Loucy (cell line): ENCODE data around the gene TMEM33.

Source experiments
- EZH2phosphoT487 ChIP-seq: fragments of 200-600 bp; IDR thresholded peaks from 2 replicates; pipeline ENCODE4 v1.6.1; 2018; ENCODE audit warnings: antibody characterized with exemption, mild to moderate bottlenecking, moderate library complexity, borderline replicate concordance
- TF ChIP-seq, protein P1 (sequence below): fragments of 200-600 bp; sonication (generic); conservative IDR thresholded peaks from 2 replicates; pipeline ENCODE4 v1.5.1; 2014; ENCODE audit warnings: mild to moderate bottlenecking, antibody characterized with exemption, low read length

DNA sequence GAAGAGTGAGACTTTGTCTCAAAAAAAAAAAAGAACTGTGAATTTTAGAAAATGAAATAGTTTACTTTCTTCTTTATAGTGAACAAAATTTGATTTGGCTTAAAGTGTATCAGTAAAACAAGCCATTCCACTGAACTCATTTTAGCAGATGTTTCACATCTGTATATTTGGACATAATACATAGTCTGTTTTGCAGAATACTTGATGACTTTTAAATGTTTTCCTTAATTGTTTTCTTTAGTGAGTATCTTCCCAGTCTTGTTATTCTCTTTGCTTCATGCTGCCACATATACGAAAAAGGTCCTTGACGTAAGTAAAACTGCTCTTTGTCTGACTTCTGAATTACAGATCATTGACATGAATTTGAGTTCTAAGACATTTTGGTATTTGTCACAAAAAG, 8.3 kb downstream of the TMEM33 start:
- TF ChIP-seq, protein P1, sequence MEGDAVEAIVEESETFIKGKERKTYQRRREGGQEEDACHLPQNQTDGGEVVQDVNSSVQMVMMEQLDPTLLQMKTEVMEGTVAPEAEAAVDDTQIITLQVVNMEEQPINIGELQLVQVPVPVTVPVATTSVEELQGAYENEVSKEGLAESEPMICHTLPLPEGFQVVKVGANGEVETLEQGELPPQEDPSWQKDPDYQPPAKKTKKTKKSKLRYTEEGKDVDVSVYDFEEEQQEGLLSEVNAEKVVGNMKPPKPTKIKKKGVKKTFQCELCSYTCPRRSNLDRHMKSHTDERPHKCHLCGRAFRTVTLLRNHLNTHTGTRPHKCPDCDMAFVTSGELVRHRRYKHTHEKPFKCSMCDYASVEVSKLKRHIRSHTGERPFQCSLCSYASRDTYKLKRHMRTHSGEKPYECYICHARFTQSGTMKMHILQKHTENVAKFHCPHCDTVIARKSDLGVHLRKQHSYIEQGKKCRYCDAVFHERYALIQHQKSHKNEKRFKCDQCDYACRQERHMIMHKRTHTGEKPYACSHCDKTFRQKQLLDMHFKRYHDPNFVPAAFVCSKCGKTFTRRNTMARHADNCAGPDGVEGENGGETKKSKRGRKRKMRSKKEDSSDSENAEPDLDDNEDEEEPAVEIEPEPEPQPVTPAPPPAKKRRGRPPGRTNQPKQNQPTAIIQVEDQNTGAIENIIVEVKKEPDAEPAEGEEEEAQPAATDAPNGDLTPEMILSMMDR: no peak
- TF ChIP-seq EZH2phosphoT487: no peak
